Epithelial cell of alveolus of lung (primary cell): ENCODE data around the gene GAS2L3. TPM values are rescaled to one million over a fixed set of nuclear protein-coding genes. Genes with fewer than 3 reads are reported as not detected.

Experiments
- total RNA-seq: library from RNA; depleted of rRNA; stranded (reverse); fragments of >200 nt; gene quantifications from 2 replicates; pipeline ENCODE4 v1.2.1, GENCODE V29; 2015

The GAS2L3 gene
- total RNA-seq: 13.6 and 13.7 TPM in 2 replicates

GRCh38 chr12:100573292-100574186 is at the start of gene GAS2L3:
Gene GAS2L3 (plus strand): TSS chr12:100573684. CDS start chr12:100594905, 21,221 bp downstream.

Other genes with a start within 250 kb of the GAS2L3 start
- gene SLC17A8, start 216.6 kb upstream of the GAS2L3 start, total RNA-seq: not detected in 2 replicates
- gene NR1H4, start 99.8 kb upstream of the GAS2L3 start, total RNA-seq: 0.26 TPM in 1 of 2 replicates, not detected in the other
- gene ANO4, start 221.1 kb downstream of the GAS2L3 start, total RNA-seq: 4.0 and 5.8 TPM in 2 replicates